Measurements from ENCODE around the gene PNMA8C. TPM values are rescaled to one million over a fixed set of nuclear protein-coding genes. Genes with fewer than 3 reads are reported as not detected.

The PNMA8C gene
- total and polyA plus RNA-seq, 2 donors (not counting 3 experiments of a cell fraction or from before 2014, with no cell fraction given), result not detected

GRCh38 chr19:46404753-46405468 lies 23.8 kb downstream of the PNMA8C start:
- Histone ChIP-seq H3K4me1 (ENCODE audit: control insufficient read depth, extremely low read depth, insufficient read depth, low read length) (no peaks in the 10 kb centered on the region), H3K9me3 (replicated peaks; ENCODE audit: control insufficient read depth, insufficient read depth, low read length) (no peaks in the 10 kb centered on the region), H3K4me2 (ENCODE audit: insufficient read depth, low read length) (no peak overlapping the region), H2AFZ (ENCODE audit: low read depth, low read length) (peak overlapping the region; percentile 3), H3K36me3 (ENCODE audit: control insufficient read depth in 2 of 2, extremely low read depth in 1 of 2, insufficient read depth in 2 of 2, low read length in 2 of 2) (no peaks in the 10 kb centered on the region), H3K4me3 (replicated peaks in 1 of 3; ENCODE audit: insufficient read depth in 1 of 3, low read depth in 1 of 3, low read length in 3 of 3) (no peak overlapping the region), H3K9me1 (replicated peaks; ENCODE audit: control insufficient read depth, extremely low read depth, insufficient read depth, low read length) (no peaks in the 10 kb centered on the region), H3K9ac (replicated peaks; ENCODE audit: extremely low read depth, insufficient read depth, low read length) (no peak overlapping the region), H4K20me1 (replicated peaks; ENCODE audit: control insufficient read depth, extremely low read depth, insufficient read depth, low read length) (no peaks in the 10 kb centered on the region), H3K27ac (ENCODE audit: insufficient read depth, low read depth, low read length) (no peak overlapping the region), H3K27me3 (ENCODE audit: control insufficient read depth in 2 of 2, insufficient read depth in 2 of 2, low read length in 2 of 2) (peaks cover 30 to 32% of the 10 kb centered on the region in 2 experiments), H3K79me2 (ENCODE audit: control insufficient read depth, insufficient read depth, low read length) (no peaks in the 10 kb centered on the region)
- FAIRE-seq (no peak), DNase-seq (ENCODE audit: low read depth, low spot score) (no peak)
- TF ChIP-seq GATA2 (IDR thresholded peaks at IDR 0.05; ENCODE audit: insufficient read depth, insufficient read length, low read depth, low read length), result no peak
- TF ChIP-seq, protein P1, sequence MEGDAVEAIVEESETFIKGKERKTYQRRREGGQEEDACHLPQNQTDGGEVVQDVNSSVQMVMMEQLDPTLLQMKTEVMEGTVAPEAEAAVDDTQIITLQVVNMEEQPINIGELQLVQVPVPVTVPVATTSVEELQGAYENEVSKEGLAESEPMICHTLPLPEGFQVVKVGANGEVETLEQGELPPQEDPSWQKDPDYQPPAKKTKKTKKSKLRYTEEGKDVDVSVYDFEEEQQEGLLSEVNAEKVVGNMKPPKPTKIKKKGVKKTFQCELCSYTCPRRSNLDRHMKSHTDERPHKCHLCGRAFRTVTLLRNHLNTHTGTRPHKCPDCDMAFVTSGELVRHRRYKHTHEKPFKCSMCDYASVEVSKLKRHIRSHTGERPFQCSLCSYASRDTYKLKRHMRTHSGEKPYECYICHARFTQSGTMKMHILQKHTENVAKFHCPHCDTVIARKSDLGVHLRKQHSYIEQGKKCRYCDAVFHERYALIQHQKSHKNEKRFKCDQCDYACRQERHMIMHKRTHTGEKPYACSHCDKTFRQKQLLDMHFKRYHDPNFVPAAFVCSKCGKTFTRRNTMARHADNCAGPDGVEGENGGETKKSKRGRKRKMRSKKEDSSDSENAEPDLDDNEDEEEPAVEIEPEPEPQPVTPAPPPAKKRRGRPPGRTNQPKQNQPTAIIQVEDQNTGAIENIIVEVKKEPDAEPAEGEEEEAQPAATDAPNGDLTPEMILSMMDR (IDR thresholded peaks at IDR 0.05; ENCODE audit: extremely low read depth in 1 of 2, insufficient read depth in 1 of 2, low read depth in 1 of 2, low read length in 2 of 2), result peak in 1 of 2 donors; percentile 17
- TF ChIP-seq EZH2 (IDR thresholded peaks at IDR 0.05; ENCODE audit: borderline replicate concordance, low read depth, low read length, severe bottlenecking), result peak; percentile 67
- no TSS peak for BruUV-seq (replicated peaks)
- intact Hi-C loops (cut with micrococcal nuclease) (no loop called here), dilution Hi-C loops (cut with MboI; ENCODE audit: extremely low pct_ligation_motif_present, low sequenced_read_pairs) (no loop called here)
- ChIA-PET POLR2A (no interaction called here), CTCF (interaction anchor here (0.5 to 3.0 kb wide), 10 partner anchors 10 to 141 kb away, joined by 3 to 21 read pairs (median 4); no protein-coding TSS in a partner anchor)
